NCI-H1048 (cell line): ENCODE measurements around the gene MMP12.

ENCODE experiments used
- DNase-seq: peaks from one replicate; lab custom pipeline; 2025; lab: John Stamatoyannopoulos, UW

MMP12 gene

DNA sequence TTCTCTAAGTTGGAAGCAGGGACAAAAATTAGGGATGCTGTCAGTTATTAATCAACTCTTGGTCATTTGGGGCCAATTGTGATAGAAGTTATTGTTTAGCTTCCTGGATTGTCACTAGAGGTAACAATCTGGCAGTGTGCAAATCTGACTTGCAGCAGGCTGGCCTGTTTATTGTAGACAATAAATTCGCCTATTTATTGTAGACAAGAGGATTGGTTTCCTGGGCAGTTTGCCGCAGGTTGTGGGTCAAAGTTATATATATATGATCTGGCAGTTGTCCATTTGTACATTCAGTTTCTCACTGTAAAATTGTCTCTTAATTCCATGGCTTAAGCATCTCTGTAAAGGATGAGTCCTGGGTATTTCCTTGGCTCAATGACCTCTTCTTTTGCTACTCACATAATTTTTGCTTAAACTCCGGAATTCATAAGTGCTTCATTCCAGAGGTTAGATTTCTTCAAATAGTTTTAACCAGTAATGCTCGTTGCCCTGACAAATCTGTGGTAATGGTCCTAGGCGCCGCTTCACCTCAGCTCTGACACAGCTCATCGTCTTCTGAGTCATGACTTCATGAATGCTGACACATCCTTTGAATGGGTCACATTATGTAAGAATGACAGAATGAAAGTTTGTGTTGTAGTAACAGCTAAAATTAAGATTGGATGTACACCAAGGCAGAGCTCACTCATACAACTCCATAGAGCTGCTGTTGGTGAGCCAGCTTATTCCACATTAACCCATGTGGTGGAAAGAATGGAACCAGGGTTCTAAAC is 23.6 kb downstream of the MMP12 start:
- no peak for DNase-seq

DNA sequence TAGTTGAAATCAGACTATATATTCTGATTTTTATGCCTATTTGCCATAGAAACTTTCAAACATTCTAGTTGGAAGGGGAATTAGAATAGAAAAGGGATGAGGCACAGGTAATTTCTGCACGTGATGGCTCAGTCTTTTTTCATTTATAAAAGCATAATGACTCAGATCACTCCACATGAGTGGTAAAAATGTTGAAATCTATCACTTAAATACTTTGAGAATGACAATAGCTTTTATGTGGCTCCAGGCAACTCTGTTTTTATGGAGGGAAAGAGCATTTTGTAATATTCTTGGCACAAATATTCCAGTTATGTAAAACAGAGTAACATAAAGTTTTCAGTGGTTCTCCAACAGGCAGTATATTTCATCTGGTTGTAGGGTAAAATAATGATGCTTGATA is 25.5 kb downstream of the MMP12 start:
- DNase-seq: no peak

DNA sequence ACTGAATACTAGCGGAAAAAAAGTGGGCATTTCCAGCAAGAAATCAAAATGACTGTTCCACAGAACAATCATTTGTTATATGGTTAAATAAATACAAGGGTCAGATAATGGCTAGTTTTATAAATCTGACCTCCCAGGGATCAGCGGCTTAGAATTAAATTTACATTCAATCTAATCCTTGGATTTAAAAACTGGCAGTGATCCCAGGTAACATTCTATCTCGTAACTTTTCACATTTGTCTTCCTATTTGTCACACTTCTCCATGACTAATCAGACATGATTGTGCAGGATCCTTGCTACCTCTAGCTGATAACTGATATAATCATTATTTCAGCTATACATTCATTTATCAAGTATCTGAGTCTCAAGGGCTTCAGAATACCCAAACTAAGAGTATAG is 28.5 kb downstream of the MMP12 start:
- no peak for DNase-seq

DNA sequence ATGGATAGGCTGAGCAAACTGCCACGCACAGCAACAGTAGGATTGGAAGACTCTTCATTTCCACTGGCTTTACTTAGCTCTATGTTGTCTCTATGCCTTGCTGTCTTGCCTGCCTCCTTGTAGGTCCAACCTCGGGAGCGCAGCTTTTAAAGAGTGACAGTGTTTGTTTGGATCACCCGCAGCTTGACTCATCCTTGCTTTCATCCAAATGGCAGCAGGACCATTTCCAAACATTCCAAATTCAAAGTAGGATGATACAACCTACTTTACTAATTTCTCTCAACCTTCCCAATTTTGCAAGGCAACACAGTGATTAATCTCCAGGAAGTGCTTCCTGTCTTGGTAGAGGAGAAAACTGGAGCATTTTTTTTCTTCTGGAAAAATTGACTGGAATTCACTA is 31.3 kb downstream of the MMP12 start, which contains the start of gene MMP3:
Gene MMP3 (minus strand): TSS at position 121 of the 400 bp plus-strand sequence. CDS start 63 bp downstream, at position 58.
- no peak for DNase-seq

DNA sequence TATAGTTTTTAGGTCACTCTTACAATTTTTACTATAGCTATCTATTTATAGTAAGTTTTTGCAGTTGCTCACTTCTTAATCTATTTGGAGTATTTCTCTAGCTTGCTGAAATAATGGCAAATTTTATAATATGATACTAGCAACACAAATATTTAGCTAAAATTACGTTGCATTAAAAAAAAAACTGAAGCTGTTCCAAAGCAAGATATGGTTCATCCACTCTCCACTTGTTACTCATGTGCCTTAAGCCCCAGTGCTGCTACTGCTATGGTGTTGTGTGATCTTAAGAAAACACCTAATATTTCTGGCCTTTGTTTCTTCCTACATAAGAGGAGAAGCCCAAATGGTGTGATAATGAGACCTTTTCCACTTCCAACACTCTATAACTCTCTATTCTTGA is 31.9 kb downstream of the MMP12 start:
- DNase-seq: no peak

DNA sequence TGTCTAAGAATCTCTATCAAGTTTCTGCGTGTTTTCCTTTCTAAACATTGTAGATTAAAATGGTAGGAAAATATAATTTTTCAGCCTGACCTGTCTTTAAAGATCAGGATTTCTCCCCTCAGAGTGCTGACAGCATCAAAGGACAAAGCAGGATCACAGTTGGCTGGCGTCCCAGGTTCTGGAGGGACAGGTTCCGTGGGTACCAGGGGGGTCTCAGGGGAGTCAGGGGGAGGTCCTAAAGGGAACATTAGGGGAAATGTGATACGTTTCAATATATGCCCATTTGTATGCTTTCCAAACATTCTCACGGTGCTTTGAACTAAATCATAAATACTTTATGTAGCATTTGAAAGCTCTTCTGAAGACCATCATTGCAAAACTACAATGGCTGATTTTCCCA is 34.8 kb downstream of the MMP12 start:
- DNase-seq: no peak

DNA sequence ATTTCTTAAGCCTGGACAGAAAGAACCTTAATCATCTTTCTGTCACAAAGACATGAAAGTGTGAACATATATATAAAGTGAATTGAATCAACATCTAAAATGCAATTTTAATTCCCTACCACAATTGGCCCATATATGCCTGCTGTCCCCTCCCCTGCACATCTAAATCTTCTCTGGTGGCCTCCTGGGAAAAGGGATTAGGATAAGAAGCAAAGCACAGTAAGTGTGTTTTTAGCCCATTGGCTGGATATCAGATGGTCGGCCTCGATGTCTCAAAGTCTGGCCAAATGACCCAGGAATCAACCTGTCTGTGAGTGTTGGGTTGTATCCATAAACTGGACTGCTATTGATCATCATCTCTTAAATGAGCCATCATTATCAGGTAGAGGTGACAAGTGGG is 37.1 kb downstream of the MMP12 start:
- no peak for DNase-seq

DNA sequence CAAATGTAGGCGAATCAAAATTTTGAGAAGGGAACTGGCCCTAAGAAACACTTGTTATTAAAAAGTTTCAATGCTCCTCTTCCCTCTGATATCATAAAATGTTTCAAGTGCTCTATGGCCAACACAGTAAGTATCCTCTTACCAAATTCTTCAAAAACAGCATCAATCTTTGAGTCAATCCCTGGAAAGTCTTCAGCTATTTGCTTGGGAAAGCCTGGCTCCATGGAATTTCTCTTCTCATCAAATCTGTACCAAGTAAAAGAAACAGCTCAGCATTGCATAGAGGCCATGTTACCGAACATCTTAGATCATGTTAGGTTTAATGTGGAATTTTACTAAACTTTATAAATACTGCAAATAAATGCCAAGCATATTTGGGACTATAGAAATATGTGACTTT is 37.6 kb downstream of the MMP12 start:
- no peak for DNase-seq

DNA sequence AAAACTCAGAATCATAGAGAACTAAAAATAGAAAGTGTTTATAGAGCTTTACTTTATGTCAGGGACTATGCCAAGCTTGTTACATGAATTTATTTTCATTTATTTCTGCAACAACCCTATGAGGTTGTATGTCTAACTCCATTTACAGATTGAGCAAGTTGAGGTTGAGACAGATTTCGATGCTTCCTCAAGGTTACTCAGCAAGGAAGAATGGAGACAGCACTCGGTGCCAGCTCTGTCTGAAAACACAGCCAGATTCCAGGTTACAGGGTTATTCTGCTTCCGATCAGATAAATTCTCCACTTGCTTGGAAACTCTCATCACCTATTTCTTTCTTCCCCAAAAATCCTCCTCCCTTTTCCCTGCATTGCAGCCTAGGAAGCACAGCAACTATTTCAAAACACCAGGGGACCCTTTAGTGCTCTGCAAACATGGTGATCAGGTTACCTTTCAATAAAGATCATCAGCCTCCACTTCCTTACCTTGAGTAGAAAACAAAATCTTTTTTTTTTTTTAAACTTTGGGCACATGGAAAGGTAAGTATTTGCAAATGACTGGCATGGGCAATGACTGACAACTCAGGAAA is 38.4 kb downstream of the MMP12 start:
- no peak for DNase-seq

DNA sequence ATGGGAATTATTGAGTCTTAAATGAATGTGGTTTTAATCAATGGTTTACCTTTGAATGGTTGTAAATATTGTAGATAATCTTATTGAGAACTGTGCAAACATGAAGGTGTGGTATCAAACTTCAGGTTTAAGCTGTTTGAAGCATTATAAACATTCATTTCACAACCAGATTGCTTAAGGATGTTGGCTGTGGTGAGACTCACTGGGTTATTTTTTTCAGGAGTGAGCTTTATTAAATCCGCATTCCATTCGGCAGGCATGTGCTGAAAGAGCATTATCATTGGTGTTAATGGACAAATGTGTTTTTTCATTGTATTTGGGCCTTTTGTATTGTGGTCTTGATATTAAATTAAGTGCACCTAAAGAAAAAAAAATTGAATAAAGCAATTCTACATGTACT is 41.1 kb downstream of the MMP12 start:
- DNase-seq: no peak

DNA sequence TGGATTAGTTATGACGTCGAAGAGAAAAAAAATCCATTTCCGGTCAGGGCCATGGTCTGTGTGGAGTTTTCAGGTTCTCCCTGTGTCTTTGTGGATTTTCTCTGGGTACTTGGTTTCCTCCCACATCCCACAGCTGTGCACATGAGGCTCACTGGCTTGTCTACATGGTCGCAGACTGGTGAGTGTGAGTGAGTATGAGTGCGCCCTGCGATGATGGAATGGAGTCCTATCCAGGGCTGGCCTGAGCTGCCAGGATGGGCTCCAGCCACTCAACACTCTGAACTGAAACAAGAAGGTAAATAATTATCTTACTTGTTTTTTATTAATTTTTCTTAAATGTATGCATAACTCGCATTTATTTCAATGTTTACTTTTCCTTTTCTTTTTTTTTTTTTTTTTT is 42.2 kb downstream of the MMP12 start:
- DNase-seq: no peak

DNA sequence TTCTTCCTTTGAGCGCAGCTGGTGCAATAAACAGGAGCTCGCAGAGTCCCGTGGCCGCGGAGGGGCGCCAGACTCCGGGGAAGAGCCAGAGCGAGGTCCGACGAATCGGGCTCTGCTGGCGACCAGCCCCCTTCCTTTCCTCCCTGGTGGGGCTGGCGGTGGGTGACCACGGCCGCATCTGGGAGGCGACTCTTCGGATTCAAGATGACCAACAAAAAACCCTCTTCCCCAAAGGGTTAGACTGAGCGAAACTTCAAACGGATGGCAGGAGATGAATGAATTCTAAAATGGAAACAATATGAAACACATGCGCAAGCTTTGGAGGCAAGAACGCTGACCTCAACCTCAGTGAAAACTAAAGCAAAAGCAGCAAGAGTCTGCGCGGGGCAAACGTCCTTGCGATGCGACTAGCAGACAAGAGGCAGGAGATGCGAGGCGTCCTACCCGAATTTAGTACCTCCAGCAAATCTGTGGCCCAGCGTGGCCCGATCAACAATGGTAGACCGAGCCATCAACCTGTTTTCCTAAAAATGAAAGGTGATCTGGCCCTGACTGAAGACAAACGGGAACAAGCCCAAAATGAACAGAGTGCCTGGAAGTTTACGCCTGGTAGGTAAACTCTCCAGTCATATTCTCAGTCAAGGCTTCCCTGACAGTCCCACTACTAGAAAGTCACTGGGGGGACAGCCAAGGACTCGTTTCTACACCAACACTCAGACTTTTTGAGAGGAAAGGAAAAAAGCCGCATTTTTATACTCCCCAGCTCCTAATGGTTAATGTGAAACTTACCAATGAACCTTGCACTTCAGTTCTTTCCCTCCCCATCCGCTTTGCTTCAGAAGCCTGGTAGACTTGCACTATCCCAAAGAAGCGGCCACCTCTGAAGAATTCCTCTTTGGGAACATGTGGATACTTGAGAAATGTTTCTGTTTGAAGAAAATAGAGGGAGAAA is 43.0 kb downstream of the MMP12 start:
- DNase-seq: no peak

DNA sequence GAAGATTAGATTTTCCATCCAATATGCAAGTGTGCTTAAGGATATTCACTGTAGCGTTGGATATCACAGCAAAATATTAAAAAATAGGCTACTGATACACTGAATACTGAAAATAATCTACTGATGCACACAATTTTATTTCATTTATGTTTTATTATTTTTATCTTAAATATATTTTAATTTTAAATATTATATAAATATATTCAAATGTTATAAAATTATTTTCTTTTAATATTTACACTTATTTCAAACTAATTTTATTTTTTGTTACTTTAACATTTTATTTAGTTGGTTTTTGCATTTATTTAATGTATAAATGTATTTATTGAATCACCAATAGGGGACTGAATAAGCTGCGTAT is 43.7 kb downstream of the MMP12 start:
- no peak for DNase-seq

DNA sequence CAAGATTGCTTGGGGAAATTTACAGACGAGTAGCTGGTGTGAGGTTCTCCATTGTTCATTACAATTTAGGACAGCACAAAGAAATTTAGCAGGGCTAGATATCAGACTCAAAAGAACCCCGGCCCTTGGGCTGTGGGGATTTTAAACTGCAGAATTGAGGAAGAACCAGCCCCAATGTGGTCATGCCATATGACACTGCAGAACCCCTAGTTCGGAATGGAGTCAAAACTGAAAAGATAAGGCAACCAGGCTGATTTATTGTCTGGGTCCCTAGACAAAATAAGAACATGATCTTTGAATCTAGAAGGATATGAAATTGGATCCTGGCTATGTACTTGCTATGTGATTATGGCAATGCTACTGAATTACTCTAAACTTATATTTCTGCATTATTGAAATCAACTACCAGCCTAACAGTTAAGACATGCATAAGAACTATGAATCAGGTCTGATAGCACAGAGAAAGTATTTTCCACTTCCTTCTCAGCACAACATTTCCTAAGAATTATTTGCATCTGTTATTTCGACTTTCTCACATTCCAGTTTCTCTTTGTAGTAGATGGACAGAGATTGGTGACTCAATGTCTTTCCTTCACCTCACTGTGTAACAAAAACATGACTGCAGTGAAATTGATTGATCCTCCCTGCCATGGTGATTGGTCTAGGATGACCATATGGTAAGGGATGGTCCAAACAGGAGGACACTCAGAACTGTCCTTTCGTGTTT is 44.6 kb downstream of the MMP12 start:
- DNase-seq: no peak

DNA sequence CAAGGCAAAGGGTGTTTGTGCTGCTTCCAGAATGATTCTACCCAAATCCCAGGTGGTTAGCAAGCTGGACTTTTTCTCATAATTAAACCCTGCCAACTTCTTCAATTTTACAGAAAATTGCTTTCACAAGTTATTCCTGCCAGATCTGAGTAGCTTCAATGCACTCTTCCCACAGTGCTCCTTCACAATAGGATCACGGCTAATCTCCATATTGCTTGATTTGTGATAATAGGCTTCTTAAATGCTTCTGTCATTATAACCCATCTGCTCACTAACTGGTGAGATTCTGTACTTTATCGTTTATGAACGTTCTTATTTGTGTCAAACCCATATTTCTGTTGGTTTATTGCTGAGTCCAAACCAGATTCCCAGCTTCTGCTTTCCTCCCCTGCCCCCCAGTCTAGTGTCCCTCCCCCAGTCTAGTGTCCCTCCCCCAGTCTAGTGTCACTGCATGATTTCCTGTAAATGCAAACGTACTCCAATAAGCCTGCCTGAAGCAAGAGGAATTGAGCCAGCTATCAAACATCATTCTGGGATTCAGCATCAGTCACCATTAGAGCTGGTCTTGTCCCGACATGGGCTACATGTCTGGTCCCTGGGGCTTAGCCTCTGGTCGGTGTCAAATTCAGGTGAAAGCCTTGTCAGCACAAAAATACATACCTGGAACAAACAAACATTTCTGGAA is 45.3 kb downstream of the MMP12 start:
- no peak for DNase-seq

DNA sequence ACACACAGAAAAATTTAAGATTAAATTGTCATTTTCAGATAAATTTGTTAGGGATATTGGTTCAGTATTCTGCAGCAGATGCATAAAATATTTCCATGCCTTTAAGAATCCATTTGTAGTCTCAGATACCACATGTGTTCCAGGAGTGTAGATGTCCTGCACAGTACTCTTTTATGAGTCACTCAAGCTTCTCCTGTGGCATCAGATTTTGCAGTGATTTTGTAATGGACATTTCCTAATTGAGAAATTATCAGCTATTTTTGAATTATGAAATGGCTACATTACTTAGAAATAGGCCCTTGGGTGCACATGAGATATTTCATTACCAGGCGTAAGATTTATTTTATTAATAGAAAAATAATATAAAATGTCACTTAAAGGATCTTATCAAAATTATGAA is 50.2 kb downstream of the MMP12 start:
- DNase-seq: no peak

DNA sequence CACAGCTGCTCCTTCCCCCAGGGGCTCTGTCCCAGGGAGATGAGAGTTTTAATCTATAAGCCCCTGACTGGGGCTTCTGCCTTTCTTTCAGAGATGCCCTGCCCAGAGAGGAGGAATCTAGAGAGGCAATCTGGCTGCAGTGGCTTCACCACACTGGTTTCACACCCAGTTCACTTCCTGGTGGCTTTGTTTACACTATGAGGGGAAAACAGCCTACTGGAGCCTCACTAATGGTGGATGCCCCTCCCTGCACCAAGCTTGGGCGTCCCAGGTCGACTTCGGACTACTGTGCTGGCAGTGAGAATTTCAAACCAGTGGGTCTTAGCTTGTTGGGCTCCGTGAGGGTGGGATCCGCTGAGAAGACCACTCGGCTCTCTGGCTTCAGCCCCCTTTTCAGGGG is 55.3 kb downstream of the MMP12 start:
- no peak for DNase-seq

DNA sequence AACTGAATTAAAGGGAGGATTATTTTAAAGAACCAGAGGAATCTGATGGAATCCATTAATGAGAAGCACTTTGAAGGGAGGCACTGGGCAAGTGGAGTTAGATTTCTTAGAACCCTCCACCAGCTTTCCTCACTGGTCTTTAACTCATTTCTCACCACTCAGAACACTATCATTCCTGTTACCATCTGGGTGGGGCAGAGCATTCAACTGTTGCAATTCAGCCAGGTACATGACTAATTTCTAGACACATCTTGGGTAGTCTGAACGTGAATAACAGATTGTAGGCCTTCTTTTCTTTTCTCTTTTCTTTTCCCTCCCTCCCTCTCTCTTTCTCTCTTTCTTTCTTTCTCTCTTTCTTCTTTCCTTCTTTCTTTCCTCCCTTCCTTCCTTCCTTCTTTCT is 61.3 kb downstream of the MMP12 start:
- no peak for DNase-seq
